Measurements from ENCODE around the gene ZP2.
"Not testable (repeated sequence)": the region's sequence is repeated elsewhere in the genome, so short reads cannot be mapped to it uniquely, and the experiment has no call there.

Gene ZP2

DNA sequence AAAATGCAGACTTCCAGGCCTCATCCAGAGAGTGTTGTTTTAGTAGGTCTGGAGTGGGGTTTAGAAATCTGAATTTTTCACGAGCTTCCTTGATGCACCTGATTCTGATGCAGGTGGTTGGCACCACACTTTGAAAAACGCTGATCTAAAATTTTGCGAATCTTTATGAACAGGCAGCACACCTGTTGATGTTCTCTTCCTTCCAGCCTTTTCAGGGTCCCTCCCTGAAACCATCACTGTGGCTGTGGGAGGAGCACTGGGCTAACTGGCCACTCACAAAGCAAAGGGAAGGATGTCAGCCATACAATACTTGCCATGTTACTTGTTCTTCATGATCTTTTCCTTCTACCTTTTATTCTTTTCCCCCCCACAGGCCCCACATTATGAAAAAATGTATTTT is 38.7 kb downstream of the ZP2 start:
- DNase-seq (ENCODE audit: low read depth in 2 of 2) = no peak

DNA sequence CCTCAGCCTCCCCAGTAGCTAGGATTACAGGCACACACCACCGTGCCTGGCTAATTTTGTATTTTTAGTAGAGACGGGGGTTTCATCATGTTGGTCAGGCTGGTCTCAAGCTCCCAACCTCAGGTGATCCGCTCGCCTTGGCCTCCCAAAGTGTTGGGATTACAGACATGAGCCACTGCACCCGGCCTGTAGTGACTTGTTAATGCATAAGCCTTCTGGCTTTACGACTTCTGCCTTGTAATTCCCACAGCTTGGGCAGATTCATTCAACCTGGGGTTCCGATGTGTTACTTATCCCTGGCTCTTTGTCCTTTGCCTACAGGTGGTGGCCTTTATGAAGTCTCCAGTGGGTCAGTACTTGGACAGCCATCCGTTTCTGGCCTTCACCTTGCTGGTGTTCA is 41.3 kb downstream of the ZP2 start:
- DNase-seq (ENCODE audit: low read depth in 2 of 2) = not testable (repeated sequence)

DNA sequence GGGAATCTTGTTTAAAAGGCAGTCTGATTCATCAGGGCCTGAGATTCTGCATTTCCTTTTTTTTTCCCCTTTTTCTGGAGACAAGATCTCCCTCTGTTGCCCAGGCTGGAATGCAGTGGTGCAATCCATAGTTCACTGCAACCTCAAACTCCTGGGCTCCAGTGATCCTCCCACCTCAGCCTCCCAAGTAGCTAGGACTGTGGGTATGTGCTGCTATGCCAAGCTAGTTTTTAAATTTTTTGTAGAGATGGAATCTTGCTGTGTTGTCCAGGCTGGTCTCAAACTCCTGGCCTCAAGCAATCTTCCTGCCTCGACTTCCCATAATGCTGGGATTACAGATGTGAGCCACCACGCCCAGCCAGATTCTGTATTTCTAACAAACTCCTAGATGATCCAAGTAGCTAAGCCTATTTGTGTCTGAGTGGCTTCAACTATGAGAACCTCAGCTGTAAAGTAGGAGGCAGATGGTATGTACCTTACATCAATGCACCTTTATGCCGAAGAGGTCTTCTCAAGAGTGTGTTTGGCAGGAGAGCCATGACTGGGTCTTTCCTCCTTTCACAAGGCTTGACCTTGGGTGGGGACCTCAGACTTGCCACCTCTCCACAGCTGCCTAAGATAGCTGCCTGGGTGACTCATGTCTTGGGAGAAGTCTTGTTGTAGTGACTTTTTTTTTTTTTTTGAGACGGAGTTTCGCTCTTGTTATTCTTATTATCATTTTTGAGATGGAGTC is 42.0 kb downstream of the ZP2 start:
- no peak for DNase-seq (ENCODE audit: low read depth in 2 of 2)

DNA sequence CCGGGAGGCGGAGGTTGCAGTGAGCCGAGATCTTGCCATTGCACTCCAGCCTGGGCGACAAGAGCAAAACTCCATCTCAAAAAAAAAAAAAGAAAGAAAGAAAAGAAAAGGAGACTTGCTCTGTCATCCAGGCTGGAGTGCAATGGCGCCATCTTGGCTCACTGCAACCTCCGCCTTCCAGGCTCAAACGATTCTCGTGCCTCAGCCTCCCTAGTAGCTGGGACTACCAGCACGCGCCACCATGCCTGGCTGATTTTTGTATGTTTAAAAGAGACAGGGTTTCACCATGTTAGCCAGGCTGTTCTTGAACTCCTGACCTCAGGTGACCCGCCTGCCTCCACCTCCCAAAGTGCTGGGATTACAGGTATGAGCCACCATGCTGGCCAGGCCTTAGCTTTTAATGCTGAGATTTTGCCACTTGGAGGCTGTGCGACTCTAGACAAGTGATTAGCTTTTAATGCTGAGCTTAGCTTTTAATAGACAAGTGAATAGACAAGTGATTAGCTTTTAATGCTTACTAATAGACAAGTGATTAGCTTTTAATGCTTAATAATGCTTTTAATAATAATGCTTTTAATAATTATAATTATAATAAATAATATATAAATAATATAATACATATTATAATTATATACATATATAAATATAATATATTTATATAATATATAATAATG is 43.3 kb downstream of the ZP2 start:
- DNase-seq (ENCODE audit: low read depth in 2 of 2) = no peak

DNA sequence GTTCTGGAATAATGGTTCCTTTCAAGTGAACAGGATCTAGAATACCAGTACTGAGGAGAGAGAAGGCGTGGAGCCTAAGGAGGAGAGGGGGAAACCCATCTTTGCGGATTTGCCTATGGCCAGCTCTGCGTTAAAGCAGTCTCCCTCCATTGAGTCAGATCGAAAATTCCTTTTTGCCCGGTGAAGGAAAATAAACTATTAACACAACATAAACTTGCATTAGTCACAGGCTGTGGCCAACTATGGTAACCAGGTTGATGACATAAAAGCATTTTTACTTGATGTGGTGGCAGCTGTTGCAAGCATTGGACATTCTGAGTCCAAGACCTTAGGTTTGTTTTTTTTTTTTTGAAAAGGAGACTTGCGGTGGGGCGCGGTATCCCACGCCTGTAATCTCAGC is 44.0 kb downstream of the ZP2 start:
- DNase-seq (ENCODE audit: low read depth in 2 of 2) = no peak

DNA sequence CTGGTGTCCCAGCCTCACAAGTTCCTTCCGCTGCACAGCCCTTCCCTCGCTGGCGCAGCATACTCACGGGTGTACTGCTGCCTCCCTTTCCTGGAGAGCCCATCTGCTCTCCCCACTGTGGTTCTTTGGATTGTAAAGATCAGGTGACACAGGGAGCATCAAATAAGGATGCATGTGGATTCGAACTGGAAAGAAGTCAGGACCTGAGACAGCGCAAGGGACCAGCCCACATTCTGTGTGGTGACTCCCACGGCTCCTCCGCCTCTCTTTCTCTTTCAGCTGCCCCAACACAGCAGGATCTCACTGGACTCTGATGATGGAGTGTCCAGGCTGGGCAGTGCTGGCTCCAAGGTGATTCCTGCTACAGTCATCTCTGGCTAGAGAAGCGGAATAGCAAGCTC is 44.8 kb downstream of the ZP2 start:
- DNase-seq (ENCODE audit: low read depth in 2 of 2) = no peak

DNA sequence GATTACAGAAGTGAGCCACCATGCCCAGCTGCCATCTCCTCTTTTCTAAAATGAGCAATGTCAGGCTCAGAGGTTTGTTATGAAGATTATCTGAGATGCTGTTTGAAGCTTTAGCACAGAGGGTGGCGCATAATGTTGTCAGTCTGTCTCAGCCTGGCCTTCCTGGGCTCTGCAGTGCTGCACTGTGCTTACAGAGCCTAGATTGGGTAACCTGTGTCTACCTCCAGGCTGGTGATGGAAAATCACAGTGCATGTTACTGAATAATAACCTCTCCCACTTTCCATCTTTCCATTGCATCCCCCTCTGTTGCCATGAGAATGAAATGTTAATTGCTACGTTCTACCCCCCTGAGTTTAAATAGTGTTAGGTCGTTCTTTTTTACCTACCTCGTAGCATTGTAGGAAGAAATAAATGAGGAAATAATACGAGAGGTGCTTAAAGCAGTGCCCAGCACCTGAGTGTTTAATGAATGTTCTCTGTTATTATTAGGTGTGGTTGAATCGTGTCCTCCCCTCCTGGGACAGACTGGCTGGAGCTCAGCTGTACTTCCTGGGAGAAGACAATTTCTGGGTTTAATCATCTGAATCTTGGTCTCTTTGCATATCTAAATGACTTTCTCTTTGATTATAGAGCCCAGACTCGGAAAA is 46.7 kb downstream of the ZP2 start:
- DNase-seq (ENCODE audit: low read depth in 2 of 2) = no peak

DNA sequence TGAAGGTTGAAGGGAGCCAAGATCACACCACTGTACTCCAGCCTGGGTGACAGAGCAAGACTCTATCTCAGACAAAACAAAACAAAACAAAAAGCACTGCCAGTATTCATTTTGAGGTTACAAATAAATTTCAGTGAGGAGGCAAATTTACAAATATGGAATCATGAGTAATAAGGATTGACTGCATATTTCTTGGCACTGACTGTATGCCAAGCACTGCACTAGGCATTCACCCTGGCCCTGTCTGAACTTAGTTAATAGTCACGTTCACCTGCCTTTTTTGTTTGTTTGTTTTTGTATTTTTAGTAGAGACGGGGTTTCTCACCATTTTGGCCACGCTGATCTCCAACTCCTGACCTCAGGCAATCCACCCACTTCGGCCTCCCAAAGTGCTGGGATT is 47.8 kb downstream of the ZP2 start:
- DNase-seq (ENCODE audit: low read depth in 2 of 2) = no peak

DNA sequence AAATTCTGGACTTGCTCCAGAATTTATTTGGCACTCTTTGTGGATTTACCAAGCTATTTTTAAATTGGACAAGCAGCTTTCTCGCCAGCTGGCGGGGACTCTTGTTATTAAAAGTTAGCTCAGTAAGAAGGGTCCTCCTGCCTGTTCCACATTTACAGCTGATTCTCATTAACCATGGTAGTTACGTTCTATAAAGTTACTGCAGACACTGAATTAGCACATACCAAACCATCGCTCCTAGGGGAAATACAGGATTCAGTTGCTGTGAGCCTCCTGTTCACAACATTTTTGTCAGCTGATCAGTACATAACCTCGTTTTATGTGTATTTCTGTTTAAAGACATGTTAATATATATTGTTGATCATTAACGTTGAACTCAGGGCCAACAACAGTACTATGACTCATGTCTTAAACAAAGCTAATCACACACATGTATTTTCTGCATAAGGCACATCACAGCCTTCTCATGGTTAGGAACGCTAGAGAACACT is 48.7 kb downstream of the ZP2 start:
- no peak for DNase-seq (ENCODE audit: low read depth in 2 of 2)

DNA sequence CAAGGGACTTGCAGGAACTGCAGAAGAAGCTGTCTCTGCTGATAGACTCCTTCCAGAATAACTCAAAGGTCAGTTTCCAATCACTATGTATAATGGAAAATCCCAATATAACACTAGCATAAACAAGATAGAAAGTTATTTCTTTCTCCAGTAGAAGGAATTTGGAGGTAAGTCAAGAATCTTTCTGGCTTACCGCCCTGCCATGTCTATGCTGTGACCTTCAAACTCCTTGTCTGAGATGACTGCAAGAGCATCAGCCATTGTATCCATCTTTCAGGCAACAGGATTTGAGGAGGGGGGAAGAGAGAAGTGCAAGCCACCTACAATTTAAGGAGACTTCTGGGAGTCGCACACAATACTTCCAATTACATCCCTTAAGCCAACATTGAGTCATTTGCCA is 50.2 kb downstream of the ZP2 start:
- DNase-seq (ENCODE audit: low read depth in 2 of 2) = no peak

DNA sequence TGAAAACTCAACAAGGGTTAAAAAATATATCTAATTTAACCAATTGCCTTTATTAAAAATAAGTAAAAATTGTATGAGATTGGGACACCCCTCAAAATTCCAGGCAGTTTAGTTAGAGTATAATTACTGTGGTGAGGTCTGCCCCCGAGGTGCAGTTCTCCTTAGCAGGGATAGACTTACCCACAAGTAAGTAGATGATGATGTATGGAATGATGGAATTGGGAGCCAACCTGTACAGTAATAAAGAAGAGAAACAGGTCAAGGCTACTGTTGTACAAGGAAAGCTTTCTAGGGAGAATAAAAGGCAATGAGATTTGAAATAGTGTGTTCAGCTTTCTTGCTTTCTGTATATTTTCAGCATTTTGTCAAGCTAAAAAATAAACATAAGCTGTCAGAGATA is 51.1 kb downstream of the ZP2 start:
- DNase-seq (ENCODE audit: low read depth in 2 of 2) = no peak

DNA sequence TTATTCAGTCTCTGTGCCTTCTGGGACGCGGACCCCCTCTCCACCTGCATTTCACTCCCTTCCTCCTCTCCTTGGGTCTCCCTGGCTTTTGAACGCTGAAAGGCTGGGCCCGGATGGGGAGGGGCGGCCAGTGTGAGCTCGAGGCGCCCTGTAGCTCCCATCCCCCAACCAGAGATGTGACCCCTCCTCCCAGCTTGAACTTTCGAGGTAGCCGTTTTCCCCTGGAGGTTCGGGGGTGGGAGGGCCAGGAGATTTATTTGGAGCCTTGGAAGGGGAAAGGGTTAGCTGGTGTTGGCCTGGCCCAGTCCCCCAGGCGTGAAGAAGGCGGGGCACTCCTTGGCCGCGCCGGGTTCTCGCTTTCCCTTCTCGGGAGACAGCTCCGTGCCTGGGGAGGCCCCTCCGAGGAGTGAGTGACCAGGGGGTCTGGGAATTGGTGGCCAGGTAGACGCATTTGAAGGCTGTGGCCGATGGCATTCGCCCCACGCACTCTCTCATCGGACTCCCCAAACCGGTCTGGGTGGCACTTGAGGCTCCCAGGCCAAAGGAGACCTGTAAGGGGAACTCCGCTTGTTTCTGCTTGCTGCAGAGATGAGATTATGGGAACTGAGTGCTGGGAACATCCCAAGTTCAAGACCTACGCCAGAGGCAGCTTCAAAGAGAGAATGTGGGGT is 52.0 kb downstream of the ZP2 start:
- no peak for DNase-seq (ENCODE audit: low read depth in 2 of 2)

DNA sequence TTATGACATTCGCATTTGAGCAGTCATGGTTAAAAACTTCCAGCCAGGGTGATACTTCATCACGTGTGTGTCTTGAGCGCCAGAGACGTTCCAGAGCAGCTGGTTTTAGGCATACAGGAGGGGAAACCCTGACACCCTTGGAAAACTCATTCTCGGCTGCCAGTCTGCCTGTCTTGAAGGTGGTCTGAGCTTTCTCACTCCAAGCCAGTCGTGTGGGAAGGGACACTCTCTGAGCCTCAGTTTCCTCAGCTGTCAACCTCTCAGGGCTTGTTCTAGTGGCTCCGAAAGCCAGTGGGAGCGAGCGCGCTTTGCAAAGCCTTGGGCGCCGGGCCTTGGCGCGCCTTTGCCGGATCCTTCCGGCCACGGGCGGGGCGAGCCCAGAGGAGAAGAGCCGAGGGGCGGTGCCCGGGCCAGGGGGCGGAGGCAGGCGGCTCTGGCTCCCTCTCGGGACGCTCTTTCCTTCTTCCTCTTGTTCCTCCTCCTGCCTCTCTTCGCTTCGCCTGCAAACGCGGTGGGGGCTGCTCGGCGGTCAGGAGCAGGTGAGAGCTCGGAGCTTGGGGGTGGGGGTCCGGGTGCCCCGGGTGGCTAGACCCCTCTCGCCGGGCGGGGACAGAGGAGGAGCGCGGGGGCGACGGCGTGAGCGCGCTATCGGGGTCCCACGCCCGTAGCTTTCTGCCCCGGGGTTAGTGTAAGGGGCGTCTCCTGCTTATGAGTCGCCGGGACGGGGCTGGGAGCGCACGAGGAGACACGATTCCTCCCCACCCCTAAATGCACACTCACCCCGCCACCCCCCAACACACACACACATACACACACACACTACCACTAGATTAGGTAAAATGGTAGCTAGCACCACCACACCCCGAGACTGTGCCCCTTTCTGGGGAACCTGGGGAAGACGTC is 52.9 kb downstream of the ZP2 start, which contains the start of gene LDAF1:
Gene LDAF1, plus strand, starts transcription at position 467 of the 903 bp plus-strand sequence. CDS start 2,509 bp downstream, outside the sequence.
- DNase-seq (ENCODE audit: low read depth in 2 of 2) = peak; percentile 72 to 73

DNA sequence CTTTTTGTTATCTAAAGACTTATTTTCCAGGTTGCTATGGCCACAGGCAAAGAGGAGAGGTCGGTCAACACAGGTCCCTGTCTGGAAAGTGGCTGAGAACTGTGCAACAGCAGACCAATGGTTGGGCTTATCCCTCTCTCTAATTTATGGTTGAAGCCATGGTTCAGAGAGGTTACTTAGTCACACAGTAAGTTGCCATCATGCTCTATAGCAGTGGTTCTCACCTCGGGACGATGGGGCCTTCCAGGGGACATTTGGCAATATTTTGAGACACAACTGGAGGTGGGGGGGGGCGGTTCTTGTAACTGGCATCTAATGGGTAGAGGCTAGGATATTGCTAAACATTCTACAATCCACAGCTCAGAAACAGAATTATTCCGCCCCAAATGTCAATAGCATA is 53.7 kb downstream of the ZP2 start:
- DNase-seq (ENCODE audit: low read depth in 2 of 2) = no peak

DNA sequence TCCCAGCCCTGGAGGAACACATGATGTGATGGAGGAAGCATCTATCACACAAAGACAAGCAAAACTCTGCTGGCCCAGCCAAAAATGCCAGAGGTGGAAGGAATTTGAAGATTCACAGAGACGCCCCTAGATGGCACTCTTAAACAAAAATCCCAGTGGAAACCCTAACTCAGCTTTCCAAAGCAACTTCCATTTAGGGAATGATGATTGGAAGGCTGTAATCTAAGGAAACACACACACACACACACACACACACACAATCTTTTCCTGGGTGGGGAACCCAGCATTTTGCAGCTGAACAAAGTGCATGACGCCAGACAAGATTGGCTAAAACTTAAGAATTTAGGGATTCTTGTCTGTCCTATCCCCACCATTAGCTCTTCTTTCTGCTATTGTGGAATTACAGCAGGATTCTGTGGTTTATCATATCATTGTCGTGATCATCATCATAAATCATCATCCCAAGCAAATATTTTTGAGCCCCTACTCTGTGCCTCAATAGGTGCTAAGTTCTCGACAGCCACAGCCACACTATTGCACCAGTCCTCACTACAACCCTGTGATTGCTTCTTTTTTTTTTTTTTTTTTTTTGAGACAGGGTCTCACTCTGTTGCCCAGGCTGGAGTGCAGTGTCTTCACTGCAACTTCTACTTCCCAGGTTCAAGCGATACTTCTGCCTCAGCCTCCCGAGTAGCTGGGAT is 54.5 kb downstream of the ZP2 start:
- DNase-seq (ENCODE audit: low read depth in 2 of 2) = no peak

DNA sequence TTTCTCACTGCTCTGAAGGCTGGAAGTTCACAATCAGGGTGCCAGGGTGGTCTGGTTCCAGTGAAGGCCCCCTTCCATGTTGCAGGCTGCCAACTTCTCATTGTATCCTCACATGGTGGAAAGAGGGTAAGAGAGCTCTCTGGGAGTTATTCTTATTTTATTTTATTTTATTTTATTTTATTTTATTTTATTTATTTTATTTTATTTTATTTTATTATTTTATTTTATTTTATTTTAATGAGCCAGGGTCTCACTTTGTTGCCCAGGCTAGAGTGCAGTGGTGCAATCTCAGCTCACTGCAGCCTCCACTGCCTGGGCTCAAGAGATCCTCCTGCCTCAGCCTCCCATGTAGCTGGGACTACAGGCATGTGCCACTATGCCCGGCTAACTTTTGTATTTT is 55.4 kb downstream of the ZP2 start:
- DNase-seq (ENCODE audit: low read depth in 2 of 2) = not testable (repeated sequence)

DNA sequence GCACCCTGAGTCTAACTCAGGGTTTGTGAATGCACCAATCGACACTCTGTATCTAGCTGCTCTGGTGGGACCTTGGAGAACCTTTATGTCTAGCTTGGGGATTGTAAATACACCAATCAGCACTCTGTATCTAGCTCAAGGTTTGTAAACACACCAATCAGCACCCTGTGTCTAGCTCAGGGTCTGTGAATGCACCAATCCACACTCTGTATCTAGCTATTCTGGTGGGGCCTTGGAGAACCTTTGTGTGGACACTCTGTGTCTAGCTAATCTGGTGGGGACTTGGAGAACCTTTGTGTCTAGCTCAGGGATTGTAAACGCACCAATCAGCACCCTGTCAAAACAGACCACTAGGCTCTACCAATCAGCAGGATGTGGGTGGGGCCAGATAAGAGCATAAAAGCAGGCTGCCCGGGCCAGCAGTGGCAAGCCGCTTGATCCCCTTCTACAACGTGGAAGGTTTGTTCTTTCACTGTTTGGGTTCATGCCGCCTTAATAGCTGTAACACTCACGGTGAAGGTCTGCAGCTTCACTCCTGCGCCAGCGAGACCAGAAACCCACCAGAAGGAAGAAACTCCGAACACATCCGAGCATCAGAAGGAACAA is 58.1 kb downstream of the ZP2 start:
- DNase-seq (ENCODE audit: low read depth in 2 of 2) = not testable (repeated sequence)

DNA sequence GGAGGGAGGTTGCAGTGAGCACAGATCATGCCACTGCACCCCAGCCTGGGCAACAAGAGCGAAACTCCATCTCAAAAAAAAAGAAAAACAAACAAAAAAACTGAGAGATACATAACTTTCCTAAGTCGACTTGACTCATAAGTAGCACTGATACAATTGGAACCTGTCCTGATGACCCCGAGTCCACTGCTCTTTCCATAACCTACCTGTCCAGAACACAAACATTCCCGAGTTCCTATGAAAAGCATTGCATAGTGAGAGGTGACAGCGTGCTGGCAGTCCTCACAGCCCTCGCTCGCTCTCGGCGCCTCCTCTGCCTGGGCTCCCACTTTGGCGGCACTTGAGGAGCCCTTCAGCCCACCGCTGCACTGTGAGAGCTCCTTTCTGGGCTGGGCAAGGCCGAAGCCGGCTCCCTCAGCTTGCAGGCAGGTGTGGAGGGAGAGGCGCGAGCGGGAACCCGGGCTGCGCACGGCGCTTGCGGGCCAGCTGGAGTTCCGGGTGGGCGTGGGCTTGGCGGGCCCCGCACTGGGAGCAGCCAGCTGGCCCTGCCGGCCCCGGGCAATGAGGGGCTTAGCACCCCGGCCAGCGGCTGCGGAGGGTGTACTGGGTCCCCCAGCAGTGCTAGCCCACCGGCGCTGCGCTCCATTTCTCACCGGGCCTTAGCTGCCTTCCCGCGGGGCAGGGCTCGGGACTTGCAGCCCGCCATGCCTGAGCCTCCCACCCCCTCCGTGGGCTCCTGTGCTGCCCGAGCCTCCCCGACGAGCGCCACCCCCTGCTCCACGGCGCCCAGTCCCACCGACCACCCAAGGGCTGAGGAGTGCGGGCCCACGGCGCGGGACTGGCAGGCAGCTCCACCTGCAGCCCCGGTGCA is 59.0 kb downstream of the ZP2 start:
- DNase-seq (ENCODE audit: low read depth in 2 of 2) = not testable (repeated sequence)

DNA sequence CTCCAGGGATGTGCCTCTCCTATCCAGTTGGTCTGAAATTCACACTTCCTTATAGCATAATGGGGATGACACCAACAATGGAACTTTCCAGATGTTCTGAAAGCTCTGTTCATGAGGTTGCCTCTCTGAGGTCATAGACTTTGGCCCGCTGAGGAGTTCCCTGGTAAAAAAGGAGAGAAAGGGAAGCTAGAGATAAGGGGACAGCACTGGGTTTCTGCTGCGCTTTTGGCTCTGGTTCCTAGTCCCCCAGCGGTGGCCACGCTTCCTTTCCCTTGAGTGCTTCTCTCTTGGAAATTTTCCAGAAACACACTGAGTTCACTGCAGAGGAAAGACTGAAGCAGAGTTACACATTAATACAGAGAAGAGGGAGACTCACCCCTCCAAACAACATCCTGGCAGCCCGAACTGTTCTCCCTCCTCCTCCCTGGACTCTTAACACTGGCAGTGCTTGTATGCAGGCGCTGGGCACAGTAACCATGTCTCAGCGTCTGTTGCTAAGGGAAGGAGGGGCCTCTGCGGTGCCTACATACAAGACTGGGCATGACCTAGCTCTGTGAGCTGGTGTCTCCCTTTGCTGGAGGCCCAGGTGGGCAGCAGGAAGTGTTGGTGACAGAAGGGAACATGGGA is 60.9 kb downstream of the ZP2 start, which contains the start of gene DNAH3:
Gene DNAH3, minus strand, starts transcription at position 472 of the 627 bp plus-strand sequence. CDS start 527 bp downstream, outside the sequence.
- no peak for DNase-seq (ENCODE audit: low read depth in 2 of 2)

Measured in stimulated activated CD8-positive, alpha-beta memory T cell treated with anti-CD3 and anti-CD28 coated beads, Interleukin-15, amount 100 ng/mL, for 48 hours (primary cell).